KG1 (cell line): Measurements from ENCODE around the gene UBE2G2.

Experiments used
- DNase-seq: peaks from one replicate; lab custom pipeline; 2025; lab: John Stamatoyannopoulos, UW

Gene UBE2G2

DNA sequence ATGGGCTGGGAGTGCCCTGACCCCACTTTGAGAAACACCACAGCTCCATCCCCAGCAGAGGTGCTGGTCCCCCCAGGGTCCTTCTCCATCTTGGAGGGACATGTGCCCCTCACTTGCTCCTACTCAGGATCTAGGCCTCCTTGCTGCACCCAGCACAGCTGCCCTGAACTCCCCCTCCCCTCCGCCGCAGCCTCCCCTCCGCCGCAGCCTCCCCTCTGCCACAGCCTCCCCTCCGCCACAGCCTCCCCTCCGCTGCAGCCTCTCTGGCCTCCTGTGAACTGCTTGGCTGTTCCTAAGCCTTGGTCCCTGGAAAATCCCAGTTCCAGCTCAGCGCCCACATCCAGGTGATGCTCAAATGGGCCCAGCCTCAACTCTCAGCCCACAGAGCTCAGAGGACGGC lies 74.3 kb downstream of the UBE2G2 start:
- DNase-seq = no peak

GRCh38 chr21:44726826-44727225 lies 74.8 kb downstream of the UBE2G2 start:
- no peak for DNase-seq

DNA sequence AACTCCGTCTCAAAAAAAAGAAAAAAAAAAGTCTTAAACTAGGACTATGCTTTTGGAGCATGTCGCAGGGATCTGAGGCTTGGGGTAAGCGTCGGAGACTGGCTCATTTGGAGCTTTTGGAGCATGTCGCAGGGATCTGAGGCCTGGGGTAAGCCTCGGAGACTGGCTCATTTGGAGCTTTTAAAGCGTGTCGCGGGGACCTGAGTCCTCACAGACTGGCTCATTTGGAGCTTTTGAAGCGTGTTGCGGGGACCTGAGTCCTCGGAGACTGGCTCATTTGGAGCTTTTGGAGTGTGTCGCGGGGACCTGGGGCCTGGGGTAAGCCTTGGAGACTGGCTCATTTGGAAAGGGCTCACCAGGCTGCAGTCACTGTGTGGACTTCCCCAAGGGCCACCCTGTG lies 76.7 kb downstream of the UBE2G2 start:
- no peak for DNase-seq

DNA sequence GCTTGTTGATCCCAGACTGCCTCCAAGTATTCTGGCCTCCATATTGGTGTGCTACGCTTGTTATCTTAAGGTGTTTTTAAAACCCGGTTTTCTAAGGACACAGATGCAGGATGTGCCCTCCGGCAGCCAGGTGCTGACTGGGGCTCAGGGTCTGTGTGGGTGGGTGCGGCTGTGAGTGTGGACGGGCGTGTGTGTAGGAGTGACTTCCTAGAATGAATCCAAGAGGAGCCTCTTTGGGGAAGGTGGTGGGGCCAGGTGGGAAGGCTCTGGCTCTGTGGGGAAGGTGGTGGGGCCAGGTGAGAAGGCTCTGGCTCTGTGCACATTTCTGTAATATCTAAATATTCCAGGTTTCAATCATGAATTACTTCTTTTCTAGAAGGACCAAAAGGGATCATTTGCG lies 77.4 kb downstream of the UBE2G2 start:
- DNase-seq = no peak

- no peak for DNase-seq
Observed at GRCh38 chr21:44723177-44724131, 78.2 kb downstream of the UBE2G2 start.

DNA sequence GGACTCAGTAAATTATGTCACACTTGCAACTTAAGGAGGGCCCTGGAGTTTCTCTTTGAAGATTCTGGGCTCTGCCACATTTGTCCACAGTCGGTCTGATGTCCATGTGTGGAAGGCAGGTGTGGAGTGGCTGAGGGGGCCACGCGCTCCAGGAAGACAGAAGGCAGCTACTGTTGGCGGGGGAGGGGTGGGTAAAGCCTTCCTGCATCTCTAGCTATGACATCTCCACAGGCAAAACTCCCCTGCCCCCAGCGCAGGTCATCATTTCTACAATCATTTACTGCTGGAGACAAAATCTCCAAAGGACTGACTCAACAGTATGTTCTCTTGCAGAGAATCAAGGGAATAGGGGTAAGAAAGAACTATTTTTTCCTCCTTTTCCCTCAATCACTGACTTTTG lies 78.9 kb downstream of the UBE2G2 start:
- no peak for DNase-seq

GRCh38 chr21:44720170-44720569 lies 81.5 kb downstream of the UBE2G2 start:
- DNase-seq = no peak
